HAP-1 (cell line): ENCODE data around the gene NALCN.

ENCODE experiments used
- DNase-seq, 2 experiments: peaks; one replicate each; pipeline ENCODE4 v3.0.0-alpha.2; 2016 to 2020; ENCODE audit warnings: low spot score in 2 of 2
- H3K27me3 ChIP-seq: fragments of 250-450 bp; sonication (Bioruptor Pico); 2 replicates; pipeline ENCODE4 v1.5.1; 2020; ENCODE audit warnings: low read depth, mild to moderate bottlenecking, moderate library complexity
- H3K36me3 ChIP-seq: fragments of 250-450 bp; sonication (Bioruptor Pico); replicated peaks from 2 replicates; pipeline ENCODE4 v1.5.1; 2020; ENCODE audit warnings: mild to moderate bottlenecking
- H3K4me1 ChIP-seq: fragments of 250-450 bp; sonication (Bioruptor Pico); 2 replicates; pipeline ENCODE4 v1.5.1; 2020; ENCODE audit warnings: mild to moderate bottlenecking
- H3K4me3 ChIP-seq: fragments of 250-450 bp; sonication (Bioruptor Pico); 2 replicates; pipeline ENCODE4 v1.5.1; 2020; ENCODE audit warnings: mild to moderate bottlenecking, moderate library complexity
- H3K9me3 ChIP-seq: fragments of 250-450 bp; sonication (Bioruptor Pico); 2 replicates; pipeline ENCODE4 v1.5.1; 2020; ENCODE audit warnings: mild to moderate bottlenecking, moderate library complexity
- in situ Hi-C: fragments of 300-500 bp; cut with MboI; formaldehyde crosslinking; loops from 3 replicates; pipeline ENCODE4 v1.14.3; 2020; ENCODE audit warnings: low sequenced_read_pairs, inconsistent platforms, mixed read lengths

NALCN gene

GRCh38 chr13:101398920-101399319 is 17.4 kb downstream of the NALCN start:
- no peaks in the 10 kb centered on the region for H3K36me3 ChIP-seq
- H3K27me3 ChIP-seq: peaks cover 3% of the 10 kb centered on the region; the same call in 1 of the 2 replicates
- H3K4me3 ChIP-seq: no peak overlapping the region
- DNase-seq: no peak
- H3K9me3 ChIP-seq: no peaks in the 10 kb centered on the region
- H3K4me1 ChIP-seq: no peaks in the 10 kb centered on the region
- in situ Hi-C loops: no loop called here

DNA sequence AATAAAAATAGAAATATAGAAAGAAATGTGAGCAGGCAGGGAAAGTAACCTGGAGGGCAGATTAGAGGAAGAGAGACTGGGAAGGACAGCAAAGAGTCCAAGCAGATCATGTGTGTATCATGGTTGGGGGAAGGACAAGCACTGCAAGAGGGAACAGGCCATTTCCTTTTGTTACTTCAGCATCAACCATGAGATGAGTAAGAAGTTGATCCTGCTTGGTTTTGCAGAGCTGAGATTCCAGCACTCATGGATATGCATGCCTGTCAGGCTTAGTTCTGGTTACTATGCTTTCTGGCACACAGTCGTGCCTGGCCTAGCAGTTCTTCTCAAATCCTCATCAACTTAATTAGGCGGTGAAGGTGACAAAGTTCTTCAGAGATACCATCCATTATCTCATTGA is 18.1 kb downstream of the NALCN start:
- DNase-seq: no peak
- Histone ChIP-seq H3K4me3 (no peak overlapping the region), H3K9me3 (no peaks in the 10 kb centered on the region), H3K4me1 (no peaks in the 10 kb centered on the region), H3K27me3 (peaks cover 3% of the 10 kb centered on the region; the same call in 1 of the 2 replicates), H3K36me3 (no peaks in the 10 kb centered on the region)
- in situ Hi-C loops: no loop called here

DNA sequence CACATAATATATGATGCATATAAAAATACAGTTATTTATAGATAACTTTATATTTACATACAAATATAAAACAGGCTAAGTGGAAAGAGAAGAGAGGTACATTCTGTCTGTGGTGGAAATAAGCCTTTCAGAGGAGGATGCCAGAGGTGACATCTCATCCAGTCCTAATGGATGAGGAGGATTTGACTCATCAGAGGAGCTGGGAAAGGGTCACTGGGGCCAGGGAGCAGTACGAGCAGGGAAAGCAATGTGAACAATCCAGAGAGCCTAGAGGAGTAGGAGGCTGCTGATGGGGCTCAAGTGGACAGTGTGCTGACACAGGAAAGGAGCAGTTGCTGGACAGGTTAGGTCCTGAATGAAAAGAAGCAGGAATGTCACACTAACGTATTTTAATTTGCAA is 18.6 kb downstream of the NALCN start:
- Histone ChIP-seq H3K36me3 (no peaks in the 10 kb centered on the region), H3K4me3 (no peak overlapping the region), H3K27me3 (peaks cover 3% of the 10 kb centered on the region; the same call in 1 of the 2 replicates), H3K9me3 (no peaks in the 10 kb centered on the region), H3K4me1 (no peaks in the 10 kb centered on the region)
- no peak for DNase-seq
- in situ Hi-C loops: no loop called here

GRCh38 chr13:101394605-101395004 is 21.7 kb downstream of the NALCN start:
- Histone ChIP-seq H3K9me3 (no peaks in the 10 kb centered on the region), H3K4me3 (no peak overlapping the region), H3K4me1 (no peaks in the 10 kb centered on the region), H3K27me3 (no peaks in the 10 kb centered on the region; the same call in 1 of the 2 replicates), H3K36me3 (no peaks in the 10 kb centered on the region)
- DNase-seq: no peak
- in situ Hi-C loops: no loop called here

DNA sequence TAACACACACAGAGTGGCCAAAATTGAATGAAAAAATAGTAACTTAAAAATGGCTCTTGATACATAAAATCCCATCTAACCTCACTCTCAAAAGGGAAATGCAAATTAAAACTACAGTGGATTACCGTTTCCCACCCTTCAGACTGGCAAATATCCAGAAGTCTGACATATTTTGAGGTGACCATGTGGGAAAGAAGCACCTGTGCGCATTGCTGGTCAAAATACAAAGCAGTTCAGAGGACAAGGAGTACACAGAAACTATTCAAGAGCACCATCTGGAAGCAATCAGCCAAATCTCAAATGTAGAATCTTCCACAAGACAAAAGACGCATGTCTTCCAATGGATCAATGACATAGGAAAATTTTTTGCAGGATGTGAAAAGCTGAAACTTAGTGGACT is 23.2 kb downstream of the NALCN start:
- Histone ChIP-seq H3K4me1 (no peaks in the 10 kb centered on the region), H3K9me3 (no peaks in the 10 kb centered on the region), H3K36me3 (no peaks in the 10 kb centered on the region), H3K4me3 (no peak overlapping the region), H3K27me3 (no peaks in the 10 kb centered on the region; the same call in 1 of the 2 replicates)
- DNase-seq: no peak
- in situ Hi-C loops: no loop called here

GRCh38 chr13:101390461-101390860 is 25.8 kb downstream of the NALCN start:
- H3K4me1 ChIP-seq: no peaks in the 10 kb centered on the region
- no peak overlapping the region for H3K4me3 ChIP-seq
- in situ Hi-C loops: no loop called here
- DNase-seq: no peak
- no peaks in the 10 kb centered on the region for H3K9me3 ChIP-seq
- no peaks in the 10 kb centered on the region for H3K36me3 ChIP-seq
- H3K27me3 ChIP-seq: no peaks in the 10 kb centered on the region; the same call in 1 of the 2 replicates

GRCh38 chr13:101384929-101385328 is 31.4 kb downstream of the NALCN start:
- Histone ChIP-seq H3K27me3 (no peaks in the 10 kb centered on the region), H3K4me1 (no peaks in the 10 kb centered on the region), H3K9me3 (no peaks in the 10 kb centered on the region), H3K4me3 (no peak overlapping the region), H3K36me3 (no peaks in the 10 kb centered on the region)
- DNase-seq: no peak
- in situ Hi-C loops: no loop called here

DNA sequence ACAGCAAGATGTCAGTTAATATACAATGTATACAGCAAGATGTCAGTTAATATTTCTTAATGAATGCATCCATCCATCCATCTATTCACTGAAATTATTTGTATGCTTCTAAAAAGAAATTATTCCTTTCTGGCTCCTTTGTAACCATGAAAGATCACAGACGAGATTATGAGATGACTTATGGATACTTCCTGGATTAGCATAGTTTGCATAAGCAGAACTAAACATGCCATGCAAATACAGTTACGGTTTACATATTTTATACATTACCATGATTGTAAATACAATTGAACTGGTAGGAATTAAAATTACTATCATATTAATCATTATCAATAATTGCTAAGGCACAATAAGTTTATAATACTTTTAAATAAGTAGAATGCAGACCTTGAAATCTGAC is 32.7 kb downstream of the NALCN start:
- Histone ChIP-seq H3K4me3 (no peak overlapping the region), H3K36me3 (no peaks in the 10 kb centered on the region), H3K4me1 (no peaks in the 10 kb centered on the region), H3K9me3 (no peaks in the 10 kb centered on the region), H3K27me3 (no peaks in the 10 kb centered on the region)
- in situ Hi-C loops: no loop called here
- DNase-seq: no peak

DNA sequence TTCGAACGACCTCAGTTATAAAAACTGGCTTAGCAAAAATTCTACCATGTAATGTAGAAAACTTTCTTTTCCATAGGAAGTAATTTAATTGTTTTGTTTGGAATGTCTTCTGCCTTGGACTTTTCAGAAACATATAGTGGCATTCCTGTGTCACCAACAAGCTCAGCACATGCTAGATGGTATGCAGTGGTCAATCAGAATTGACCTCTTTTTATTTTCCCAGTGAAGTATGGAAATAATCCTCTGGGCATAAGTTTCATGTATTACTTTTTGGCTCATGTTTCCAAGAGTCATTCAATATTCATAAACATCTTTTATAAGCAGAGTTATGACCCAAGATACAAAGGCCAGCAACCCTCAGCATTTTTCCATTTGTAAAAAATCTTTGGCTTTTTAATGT is 33.6 kb downstream of the NALCN start:
- no peak for DNase-seq
- no peaks in the 10 kb centered on the region for H3K9me3 ChIP-seq
- H3K27me3 ChIP-seq: no peaks in the 10 kb centered on the region
- no peaks in the 10 kb centered on the region for H3K4me1 ChIP-seq
- no peaks in the 10 kb centered on the region for H3K36me3 ChIP-seq
- H3K4me3 ChIP-seq: no peak overlapping the region
- in situ Hi-C loops: no loop called here

GRCh38 chr13:101382086-101382485 is 34.2 kb downstream of the NALCN start:
- Histone ChIP-seq H3K4me3 (no peak overlapping the region), H3K27me3 (no peaks in the 10 kb centered on the region), H3K4me1 (no peaks in the 10 kb centered on the region), H3K36me3 (no peaks in the 10 kb centered on the region), H3K9me3 (no peaks in the 10 kb centered on the region)
- in situ Hi-C loops: no loop called here
- DNase-seq: no peak

- H3K9me3 ChIP-seq: no peaks in the 10 kb centered on the region
- no peak for DNase-seq
- in situ Hi-C loops: no loop called here
- no peak overlapping the region for H3K4me3 ChIP-seq
- H3K36me3 ChIP-seq: no peaks in the 10 kb centered on the region
- no peaks in the 10 kb centered on the region for H3K27me3 ChIP-seq
- no peaks in the 10 kb centered on the region for H3K4me1 ChIP-seq
Observed at GRCh38 chr13:101360525-101360924, 55.8 kb downstream of the NALCN start.

- H3K27me3 ChIP-seq: no peaks in the 10 kb centered on the region
- H3K9me3 ChIP-seq: no peaks in the 10 kb centered on the region
- H3K4me1 ChIP-seq: no peaks in the 10 kb centered on the region
- no peak overlapping the region for H3K4me3 ChIP-seq
- in situ Hi-C loops: no loop called here
- no peaks in the 10 kb centered on the region for H3K36me3 ChIP-seq
- no peak for DNase-seq
Observed at GRCh38 chr13:101354895-101355294, 61.4 kb downstream of the NALCN start.

DNA sequence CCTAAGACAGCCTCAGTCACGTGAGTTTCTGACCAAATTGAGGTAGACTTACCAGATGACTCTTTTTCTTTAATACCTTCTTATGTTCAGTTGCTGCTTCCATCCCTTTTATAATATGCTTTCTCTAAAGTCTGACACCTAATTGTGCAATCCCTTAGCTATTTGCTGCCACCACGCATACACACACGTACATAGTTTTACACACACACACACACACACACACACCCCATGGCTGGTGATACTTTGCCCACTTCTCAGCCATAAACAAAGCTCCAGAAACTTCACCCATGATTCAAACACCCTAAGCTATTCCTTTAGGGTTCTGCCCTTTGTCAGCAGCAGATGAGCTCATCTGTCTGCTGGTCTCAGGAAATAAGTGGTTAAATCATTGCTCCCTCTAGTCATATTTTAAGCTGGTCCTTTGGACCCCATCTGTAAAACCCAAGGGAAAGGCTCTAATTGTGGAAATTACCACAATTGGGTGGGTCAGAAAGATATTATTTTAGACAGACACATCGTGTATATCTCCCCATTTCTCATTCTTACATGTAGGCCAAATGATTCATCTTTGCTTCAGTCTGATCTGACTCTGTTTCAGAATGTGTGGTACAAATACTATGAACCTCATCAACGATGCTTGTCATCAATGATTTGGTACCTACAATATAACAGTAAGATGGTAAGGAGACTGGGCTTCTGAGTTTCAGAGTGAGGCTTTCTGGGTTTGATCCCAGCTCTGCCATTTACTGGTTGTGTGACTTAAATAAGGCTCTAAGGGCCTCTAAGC is 69.2 kb downstream of the NALCN start:
- in situ Hi-C loops: no loop called here
- no peaks in the 10 kb centered on the region; the same call in 1 of the 2 replicates for H3K27me3 ChIP-seq
- no peak for DNase-seq
- H3K9me3 ChIP-seq: no peaks in the 10 kb centered on the region
- H3K4me1 ChIP-seq: no peaks in the 10 kb centered on the region
- no peak overlapping the region for H3K4me3 ChIP-seq
- no peaks in the 10 kb centered on the region for H3K36me3 ChIP-seq

GRCh38 chr13:101346161-101346560 is 70.1 kb downstream of the NALCN start:
- DNase-seq: no peak
- Histone ChIP-seq H3K36me3 (no peaks in the 10 kb centered on the region), H3K4me1 (no peaks in the 10 kb centered on the region), H3K4me3 (no peak overlapping the region), H3K9me3 (no peaks in the 10 kb centered on the region), H3K27me3 (no peaks in the 10 kb centered on the region; the same call in 1 of the 2 replicates)
- in situ Hi-C loops: no loop called here
